HG03066 (cell line): ENCODE data around the gene ANKRD34B.
"Not testable (repeated sequence)": the region's sequence is repeated elsewhere in the genome, so short reads cannot be mapped to it uniquely, and the experiment has no call there.

Experiments
- ATAC-seq: cut with Tn5 transposase; IDR thresholded peaks from one replicate; pipeline ENCODE4 v1.9.1; 2021; ENCODE audit warnings: low read depth; ENCODE audit not compliant: unreplicated experiment

ANKRD34B gene

DNA sequence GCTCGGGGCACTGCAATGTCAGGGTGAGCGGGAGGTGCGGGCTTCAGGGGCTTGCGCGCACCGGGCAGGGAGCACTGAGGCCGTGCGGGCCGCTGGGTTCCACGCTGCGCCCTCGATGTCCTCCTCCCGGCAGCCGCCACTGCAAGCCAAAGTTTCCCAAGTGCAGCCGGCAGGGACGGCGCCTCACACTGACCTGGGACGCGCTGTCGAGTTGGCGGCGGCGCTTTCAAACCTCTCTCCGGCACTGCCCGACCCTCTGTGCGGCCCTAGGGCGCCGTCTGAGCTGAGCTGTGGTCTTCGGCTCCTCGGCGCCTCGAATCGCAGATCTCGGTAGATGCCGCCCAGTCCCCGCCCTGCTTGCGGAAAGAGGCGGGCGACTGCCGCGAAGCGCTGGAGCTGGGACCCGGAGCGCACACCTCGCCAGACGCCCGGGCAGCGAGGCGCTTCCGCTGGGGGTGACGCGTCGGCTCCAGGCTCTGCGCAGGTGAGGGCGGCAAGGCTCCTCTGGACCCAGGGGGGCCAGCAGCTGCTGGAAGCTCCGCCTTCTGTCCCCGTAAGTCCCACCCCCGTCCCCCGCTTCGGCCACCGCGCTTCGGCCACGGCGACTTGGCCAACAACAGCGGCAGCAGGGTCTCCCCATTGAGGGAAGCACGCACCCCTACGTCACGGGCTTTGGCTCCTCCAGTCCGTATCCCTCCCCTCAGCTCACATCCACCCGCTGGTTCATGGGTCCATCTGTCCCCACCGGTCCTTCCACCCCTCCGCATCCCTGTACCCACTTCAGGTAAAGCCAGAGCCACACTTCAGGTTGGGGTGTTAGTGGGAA lies at the start of gene ANKRD34B:
TSS of gene ANKRD34B (minus strand) at position 320 of the 826 bp plus-strand sequence. CDS start 10,261 bp downstream, outside the sequence.
- no peak for ATAC-seq

DNA sequence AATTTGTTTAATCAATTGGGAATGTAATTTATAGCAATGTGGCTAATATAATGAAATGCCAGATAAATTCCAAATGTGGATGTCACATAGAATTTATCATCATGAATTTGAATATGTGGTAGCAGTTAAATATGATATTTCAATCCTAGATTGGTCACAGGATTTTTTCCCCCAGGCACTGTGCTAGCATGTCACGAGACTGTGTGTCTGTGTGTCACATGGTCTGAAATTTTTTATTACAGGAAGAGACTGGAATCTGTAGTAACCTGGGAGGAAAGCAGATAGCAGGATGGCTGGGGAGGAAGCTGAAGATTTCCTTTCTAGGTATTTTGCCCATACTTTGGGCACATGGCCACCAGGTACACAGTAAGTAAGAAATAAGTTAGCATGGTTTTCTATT lies 49.0 kb upstream of the ANKRD34B start:
- ATAC-seq = no peak

DNA sequence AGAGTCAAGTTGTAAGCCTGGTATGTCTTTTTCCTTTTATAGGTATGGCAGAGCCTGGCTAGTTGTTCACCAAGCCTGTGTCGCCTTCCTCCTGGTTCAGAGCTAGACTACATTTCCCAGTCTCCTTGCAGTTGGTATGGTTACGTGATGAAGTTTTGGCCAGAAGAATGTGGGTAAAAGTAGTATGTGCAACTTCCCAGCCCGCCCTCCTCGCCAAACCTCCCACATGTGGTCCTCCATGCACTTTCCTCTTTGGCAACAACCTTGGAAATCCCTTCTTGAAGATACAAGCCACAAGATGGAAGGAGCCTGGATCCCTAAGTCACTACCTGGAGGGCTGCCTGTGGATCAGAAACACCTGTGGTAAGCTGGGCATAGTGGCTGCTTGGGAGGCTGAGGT lies 48.4 kb upstream of the ANKRD34B start:
- ATAC-seq = no peak

DNA sequence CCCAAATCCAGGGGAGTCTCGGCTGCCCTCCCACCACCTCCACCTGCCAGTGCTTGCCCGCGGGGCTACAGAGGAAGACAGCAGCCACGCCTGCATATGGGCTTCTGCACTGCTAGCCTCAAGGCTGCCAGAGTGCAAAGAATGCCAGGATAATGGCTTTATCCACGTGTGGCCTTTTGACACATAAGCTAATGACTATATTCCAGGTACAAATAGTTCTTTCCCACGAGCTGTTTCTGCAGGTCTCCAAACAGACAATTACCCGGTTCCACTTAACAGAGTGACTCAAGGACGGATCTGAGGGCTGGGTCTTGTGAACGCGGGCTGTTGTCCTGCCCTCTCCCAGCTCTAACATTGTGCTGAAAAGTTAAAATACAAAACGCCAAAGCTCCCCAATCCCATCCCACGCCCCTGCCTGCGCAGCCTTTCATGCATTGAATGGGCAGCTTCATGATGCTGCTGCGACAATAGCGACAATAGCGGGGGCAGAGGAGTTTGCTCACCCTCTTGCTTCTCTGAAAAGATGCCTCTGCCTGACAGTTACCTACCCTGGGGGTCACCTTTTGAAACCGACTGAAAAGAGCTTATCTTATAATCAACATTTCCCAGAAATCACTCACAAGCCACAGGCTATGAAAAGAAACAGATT lies 45.3 kb upstream of the ANKRD34B start:
- ATAC-seq = no peak

DNA sequence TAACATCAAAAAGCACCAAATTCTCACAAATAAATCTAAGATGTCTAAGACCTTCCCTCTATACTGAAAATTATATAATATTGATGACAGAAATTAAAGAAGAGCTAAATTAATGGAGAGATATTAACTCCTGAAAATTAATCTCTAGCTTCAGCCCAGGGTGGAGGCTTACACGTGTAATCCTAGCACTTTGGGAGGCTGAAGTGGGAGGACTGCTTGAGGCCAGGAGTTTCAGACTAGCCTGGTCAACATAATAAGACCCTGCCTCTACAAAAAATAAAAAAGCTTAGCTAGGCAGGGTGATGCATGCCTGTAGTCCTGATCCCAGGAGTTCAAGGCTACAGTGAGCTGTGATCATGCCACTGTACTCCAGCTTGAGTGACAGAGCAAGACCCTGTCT lies 39.6 kb upstream of the ANKRD34B start:
- no peak for ATAC-seq

DNA sequence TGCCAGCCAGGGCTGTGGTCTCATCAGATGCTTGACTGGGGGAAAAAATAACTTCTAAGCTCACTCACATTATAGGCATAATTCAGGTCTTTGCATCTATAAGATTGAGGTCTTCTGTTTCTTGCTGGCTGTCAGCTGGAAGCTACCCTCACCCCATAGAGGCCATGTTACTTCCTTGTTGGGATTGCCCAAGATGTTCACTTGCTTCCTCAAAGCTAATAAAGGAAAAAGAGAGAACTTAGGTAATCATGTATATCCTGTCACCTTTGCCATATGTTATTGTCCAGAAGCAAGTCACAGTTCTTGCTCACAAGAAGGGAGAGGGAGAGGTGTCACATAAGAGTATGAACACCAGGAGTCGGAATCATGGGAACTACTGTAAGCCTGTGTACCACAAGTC lies 38.7 kb upstream of the ANKRD34B start:
- no peak for ATAC-seq

DNA sequence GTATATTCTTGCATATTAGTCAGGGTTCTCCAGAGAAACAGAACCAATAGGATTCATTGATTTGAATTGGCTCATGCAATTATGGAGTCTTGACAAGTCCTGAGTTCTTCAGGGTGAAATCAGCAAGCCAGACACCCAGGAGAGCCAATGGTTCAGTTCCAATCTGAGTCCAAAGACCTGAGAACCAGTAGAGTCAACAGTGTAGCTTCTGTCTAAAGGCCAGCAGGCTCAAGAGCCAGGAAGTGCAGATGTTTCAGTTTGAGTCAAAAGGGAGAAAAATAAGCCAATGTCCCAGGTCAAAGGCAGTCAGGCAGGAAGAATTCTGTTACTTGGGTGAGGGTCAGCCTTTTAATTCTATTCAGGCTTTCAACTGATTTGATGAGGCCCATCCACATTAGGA lies 37.8 kb upstream of the ANKRD34B start:
- ATAC-seq = peak; percentile 89

DNA sequence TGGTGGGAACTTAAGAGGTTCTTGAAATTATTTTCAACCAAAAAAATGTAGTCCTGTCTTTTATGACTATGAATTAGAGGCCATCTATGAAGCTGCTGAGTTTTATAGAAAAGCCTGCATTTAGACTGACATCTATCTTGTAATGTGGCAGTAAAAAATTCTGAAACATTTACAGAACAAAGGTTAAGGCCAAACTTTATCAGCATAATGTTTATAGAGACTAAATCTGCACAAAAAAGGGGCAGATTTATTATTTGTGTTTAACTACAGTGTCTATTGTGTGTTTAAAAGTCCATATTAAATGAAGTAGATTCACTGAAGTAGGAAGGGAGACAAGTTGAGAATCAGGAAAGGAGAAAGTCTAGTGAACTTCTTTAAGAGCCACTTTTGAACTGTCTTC lies 37.3 kb upstream of the ANKRD34B start:
- no peak for ATAC-seq

DNA sequence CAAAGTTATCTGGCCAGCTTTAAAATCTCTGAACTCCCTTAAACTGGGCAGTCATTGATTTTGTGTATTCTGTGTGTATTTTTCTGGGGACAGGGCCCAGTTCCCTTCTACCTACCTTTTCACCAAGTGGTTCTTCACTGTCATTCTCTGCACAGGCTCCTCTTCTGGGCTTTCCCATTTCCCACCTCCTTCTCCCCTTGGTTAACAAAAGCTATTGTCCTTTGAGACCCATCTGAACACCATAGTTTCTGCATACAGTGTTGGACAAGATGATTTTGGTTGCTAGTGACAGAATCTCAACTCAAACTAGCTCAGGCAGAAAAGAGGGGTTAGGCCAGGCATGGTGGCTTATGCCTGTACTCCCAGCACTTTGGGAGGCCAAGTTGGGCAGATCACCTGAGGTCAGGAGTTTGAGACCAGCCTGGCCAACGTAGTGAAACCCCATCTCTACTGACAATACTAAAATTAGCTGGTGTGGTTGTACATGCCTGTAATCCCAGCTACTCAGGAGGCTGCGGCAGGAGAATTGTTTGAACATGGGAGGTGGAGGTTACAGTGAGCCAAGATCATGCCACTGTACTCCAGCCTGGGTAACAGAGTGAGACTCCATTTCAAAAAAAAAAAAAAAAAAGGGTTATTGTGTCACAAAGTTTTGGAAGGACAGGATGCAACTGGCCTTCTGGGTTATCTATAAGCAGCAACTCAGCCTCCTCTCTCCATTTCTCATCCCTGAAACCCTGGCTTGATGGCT lies 31.0 kb upstream of the ANKRD34B start:
- no peak for ATAC-seq

DNA sequence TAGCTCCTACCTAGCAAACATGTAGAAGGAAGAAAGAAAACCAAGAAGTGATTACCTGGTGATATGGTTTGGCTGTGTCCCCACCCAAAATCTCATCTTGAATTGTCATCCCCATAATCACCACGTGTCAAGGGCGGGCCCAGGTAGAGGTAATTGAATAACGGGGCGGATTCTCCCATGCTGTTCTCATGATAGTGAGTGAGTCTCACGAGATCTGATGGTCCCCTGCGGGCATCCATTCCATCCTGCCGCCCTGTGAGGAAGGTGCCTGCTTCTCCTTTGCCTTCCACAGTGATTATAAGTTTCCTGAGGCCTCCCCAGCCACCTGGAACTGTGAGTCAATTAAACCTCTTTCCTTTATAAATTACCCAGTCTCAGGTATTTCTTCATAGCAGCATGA lies 27.4 kb upstream of the ANKRD34B start:
- ATAC-seq = no peak

DNA sequence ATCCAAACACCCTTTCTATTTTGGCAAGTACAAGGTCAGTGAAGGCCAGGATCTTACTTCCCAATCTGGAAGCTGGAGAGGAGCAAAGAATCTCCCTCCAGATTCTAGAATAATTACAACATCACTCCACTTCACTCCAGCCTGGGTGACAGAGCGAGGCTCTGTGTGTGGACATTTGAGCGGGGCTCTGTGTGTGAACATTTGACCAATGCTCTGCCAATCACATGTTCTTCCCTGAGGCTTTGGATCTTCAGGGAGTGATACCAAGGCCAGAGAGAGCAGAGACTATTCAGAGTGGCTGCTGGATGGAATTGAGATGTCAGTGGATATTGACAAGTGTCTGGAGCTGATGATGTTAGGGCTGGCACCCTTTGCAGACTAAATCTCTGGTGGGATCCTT lies 24.7 kb upstream of the ANKRD34B start:
- ATAC-seq = no peak

DNA sequence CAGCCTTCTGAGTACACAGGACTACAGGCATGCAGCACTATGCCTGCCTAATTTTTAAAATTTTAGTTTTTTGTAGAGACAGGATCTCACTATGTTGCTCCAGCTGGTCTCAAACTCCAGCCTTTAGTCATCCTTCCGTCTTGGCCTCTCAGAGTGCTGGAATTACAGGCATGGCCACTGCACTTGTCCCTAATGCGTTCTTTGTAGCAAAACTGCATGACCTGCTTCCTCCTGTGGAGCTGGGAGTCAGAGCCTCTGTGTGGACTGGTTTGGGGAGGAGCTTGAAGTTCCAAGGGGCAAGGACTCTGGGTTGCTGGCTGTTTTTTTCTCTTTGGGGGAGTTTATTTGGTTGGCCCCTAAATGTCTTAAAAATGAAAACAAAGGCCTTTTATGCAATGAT lies 22.7 kb upstream of the ANKRD34B start:
- no peak for ATAC-seq

DNA sequence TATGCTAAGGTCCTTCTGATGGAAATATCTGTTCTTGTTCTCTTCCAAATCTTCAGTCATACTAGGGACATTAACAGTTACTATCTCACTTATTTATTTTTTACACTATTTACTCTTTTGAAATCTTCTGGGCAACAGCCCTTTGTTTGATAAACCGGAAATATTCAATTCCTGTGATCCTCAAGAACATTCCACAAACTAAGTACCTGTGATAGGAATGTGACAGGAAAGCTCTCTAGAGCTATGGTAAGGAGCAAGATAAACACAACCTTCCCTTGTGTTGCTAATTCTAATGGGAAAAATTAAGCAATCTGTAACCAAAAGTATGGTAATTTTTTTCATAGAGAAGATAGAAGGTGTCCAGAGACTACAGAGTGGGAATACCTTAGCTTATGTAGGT lies 22.0 kb upstream of the ANKRD34B start:
- ATAC-seq = no peak

DNA sequence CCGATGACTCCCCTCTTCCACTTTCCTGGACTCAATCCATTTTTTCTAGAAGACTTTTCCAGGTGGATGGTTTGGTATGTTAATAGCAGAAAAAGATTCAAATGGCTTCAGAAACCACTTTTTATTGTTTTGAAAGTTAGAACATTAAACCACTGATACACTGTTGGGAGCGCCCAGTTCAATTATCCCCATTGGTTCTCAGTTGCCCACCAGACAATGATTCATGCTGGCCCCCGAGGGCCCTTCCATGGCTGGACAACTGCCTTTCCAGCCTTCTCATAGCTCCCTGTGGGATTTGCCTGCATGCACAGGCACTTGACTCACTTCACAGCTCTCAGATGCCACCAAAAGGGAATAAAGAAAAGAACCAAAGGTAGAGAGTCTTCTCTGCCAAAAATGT lies 21.3 kb upstream of the ANKRD34B start:
- ATAC-seq = no peak

DNA sequence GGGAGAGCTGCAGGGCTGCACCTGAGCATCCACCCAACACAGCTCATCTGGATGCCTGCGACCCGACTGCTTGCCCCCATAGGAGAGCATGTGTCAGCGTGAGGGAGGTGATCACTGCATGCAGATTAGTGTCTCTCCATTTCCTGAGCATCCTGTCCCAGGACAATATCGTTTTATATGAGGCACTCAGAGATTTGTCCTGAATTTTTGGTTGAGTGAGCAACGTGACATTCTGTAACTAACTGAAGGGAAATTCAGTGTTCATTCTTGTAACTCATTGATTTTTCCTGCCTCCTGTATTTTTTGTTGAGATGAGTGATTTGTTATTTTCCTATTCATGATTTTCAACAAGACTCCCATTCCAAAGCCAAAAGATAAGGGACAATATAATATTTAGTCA lies 20.7 kb upstream of the ANKRD34B start:
- no peak for ATAC-seq

DNA sequence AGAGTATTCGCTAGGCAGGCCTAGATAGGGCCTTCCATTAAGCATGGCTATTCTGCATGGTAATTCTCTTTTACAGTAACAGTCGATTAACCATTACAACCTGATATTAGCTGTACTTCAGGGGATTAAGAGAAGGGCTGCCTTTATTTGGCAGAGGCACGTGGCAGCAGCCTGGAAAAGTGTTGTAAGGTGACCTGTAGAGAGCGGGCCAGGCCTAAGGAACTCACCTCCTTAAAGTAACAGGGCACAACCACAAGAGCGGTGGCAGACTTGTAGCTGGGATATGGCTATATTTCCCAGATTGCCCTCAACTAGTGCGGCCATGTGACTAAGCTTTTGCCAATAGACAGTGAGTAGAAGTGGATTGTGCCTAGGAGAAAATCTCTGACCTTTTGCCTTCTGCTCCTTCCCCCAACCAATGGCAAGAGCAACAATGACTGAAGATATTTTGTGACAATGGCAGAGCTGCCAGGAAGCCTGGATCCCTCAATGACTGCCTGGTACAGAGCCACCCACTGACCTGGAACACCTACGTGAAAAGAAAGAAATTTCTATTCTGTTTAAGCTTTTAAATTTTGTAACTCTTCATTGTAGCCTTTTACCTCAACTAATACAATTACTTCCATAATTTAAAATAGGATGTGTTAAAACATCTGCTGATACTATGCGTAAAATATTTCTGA lies 18.9 kb upstream of the ANKRD34B start:
- ATAC-seq = no peak

DNA sequence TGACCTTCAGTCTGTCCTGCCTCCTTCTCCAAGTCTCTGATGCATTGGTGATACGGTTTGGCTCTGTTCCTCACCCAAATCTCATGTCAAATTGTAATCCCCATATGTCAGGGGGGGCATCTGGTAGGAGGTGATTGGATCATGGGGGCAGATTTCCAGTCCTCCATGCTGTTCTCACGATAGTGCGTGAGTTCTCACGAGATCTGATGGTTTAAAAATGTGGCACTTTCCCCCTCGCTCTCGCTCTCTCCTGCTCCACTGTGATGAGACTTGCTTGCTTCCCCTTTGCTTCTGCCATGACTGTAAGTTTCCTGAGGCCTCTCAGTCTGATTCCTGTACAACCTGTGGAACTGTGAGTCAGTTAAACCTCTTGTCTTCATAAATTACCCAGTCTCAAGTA lies 14.7 kb upstream of the ANKRD34B start:
- ATAC-seq = no peak

DNA sequence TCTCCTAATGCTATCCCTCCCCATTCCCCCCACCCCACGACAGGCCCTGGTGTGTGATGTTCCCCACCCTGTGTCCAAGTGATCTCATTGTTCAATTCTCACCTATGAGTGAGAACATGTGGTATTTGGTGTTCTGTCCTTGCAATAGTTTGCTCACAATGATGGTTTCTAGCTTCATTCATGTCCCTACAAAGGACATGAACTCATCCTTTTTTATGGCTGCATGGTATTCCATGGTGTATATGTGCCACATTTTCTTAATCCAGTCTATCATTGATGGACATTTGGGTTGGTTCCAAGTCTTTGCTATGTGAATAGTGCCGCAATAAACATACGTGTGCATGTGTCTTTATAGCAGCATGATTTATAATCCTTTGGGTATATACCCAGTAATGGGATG lies 10.2 kb upstream of the ANKRD34B start:
- not testable (repeated sequence) for ATAC-seq

DNA sequence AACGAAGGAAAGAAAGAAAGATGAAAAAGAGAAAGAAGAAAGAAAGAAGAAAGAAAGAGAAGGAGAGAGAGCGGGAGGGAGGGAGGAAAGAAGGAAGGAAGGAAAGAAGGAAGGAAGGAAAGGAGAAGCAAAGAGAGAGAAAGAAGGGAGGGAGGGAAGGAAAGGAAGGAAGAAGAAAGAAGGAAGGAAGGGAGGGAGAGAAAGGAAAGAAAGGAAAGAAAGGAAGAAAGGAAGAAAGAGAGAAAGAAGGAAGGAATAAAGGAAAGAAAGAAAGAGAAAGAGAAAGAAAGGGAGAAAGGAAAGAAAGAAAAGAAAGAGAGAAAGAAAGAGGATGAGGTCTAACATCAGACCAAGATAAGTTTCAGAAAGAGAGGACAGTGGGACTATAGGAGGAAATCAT lies 9.0 kb upstream of the ANKRD34B start:
- no peak for ATAC-seq

DNA sequence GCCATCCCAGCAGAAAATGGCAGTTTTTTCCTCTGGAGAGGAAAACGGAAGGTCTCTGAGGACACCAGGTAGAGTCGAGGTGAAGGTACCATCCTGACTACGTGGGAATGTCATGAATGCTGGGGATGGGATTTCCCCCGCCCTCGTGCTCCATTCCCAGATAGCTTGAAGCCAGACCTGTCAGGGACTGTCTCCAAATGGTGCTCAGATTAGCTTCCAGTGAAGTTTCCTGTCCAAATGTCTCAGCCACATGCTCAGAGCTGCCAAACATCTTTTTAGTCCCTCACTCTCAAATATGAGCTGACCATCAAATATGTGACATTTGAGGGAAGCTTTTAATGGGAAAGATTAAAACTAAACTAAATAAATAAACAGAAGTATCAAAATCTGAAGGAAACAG lies 7.6 kb upstream of the ANKRD34B start:
- ATAC-seq = no peak

DNA sequence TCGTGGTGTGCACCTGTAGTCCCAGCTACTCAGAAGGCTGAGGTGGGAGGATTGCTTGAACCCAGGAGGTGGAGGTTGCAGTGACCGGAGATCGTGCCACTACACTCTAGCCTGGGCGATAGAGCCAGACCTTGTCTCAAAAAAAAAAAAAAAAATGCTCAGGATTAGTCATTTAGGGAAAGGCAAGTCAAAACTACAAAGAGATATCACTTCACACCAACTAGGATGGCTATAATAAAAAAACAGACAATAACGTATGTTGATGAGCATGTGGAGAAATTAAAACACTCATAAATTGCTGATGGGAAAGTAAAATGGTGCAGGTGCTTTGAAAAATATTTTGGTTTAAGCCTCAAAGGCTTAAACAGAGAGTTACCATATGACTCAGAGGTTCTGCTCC lies 6.3 kb upstream of the ANKRD34B start:
- no peak for ATAC-seq
